ENCODE data around the gene DDHD1.

- no peak for TF ChIP-seq POLR2A (IDR thresholded peaks at IDR 0.05; ENCODE audit: low read length)
- no peak for TF ChIP-seq GATA1 (IDR thresholded peaks at IDR 0.05; ENCODE audit: low read depth, low read length)
Observed at GRCh38 chr14:52988139-52988538, 165.0 kb downstream of the DDHD1 start.
